Measurements from ENCODE around the gene SIPA1. TPM values are rescaled to one million over a fixed set of nuclear protein-coding genes. Genes with fewer than 3 reads are reported as not detected.

The SIPA1 gene
- total RNA-seq, 3 donors from 2014 or later = 18.2 to 27.9 (median 25.5) TPM

DNA sequence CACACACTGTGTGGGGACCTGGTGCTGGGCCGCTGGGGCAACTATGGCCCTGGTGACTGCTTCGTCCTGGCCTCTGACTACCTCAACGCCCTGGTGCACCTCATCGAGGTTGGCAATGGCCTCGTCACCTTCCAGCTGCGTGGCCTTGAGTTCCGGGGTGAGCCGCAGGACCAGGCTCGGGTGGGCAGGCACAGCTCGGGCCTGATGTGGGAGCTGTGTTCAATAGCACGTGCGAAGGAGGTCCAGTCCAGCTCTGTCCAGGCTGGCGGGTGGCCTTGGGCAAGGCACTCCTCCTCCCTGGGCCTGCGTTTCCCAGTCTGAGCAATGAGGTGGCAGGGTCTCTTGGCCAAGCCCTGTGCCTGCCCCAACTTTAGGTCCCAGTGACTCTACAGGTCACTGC, 8.3 kb upstream of the SIPA1 start:
- no peak for DNase-seq (ENCODE audit: low spot score in 2 of 2)
- Histone ChIP-seq H3K36me3 (peaks cover 16% of the 10 kb centered on the region), H3K4me1 (no peaks in the 10 kb centered on the region), H3K27ac (no peak overlapping the region), H3K9me3 (no peaks in the 10 kb centered on the region), H3K27me3 (no peaks in the 10 kb centered on the region), H3K4me3 (no peak overlapping the region)
- TF ChIP-seq CTCF (IDR thresholded peaks at IDR 0.05) = no peak
- no peak for TF ChIP-seq POLR2AphosphoS5 (IDR thresholded peaks at IDR 0.05)
- TF ChIP-seq POLR2A (IDR thresholded peaks at IDR 0.05) = no peak
- intact Hi-C loops (cut with DNase I; ENCODE audit: low total_unique reads) = no loop called here

GRCh38 chr11:65630215-65630614, 7.7 kb upstream of the SIPA1 start:
- peaks cover 15% of the 10 kb centered on the region for H3K36me3 ChIP-seq

GRCh38 chr11:65633390-65634108, 4.4 kb upstream of the SIPA1 start:
- peaks cover 4 to 6% of the 10 kb centered on the region in 2 donors for H3K4me1 ChIP-seq
- no peaks in the 10 kb centered on the region for H3K9me3 ChIP-seq
- H3K4me3 ChIP-seq = no peak overlapping the region
- no peak overlapping the region for H3K27ac ChIP-seq
- no peak for DNase-seq (ENCODE audit: low spot score in 2 of 2)
- TF ChIP-seq POLR2A (IDR thresholded peaks at IDR 0.05) = no peak
- TF ChIP-seq POLR2AphosphoS5 (IDR thresholded peaks at IDR 0.05) = no peak
- H3K27me3 ChIP-seq = no peaks in the 10 kb centered on the region
- H3K36me3 ChIP-seq = peaks cover 14% of the 10 kb centered on the region
- intact Hi-C loops (cut with DNase I; ENCODE audit: low total_unique reads) = no loop called here

More at GRCh38 chr11:65630215-65630614, 7.7 kb upstream of the SIPA1 start:
- H3K4me1 ChIP-seq = no peaks in the 10 kb centered on the region
- no peak for TF ChIP-seq POLR2AphosphoS5 (IDR thresholded peaks at IDR 0.05)
- TF ChIP-seq POLR2A (IDR thresholded peaks at IDR 0.05) = no peak
- no peak for TF ChIP-seq CTCF (IDR thresholded peaks at IDR 0.05)
- H3K9me3 ChIP-seq = no peaks in the 10 kb centered on the region
- no peak overlapping the region for H3K27ac ChIP-seq
- no peaks in the 10 kb centered on the region for H3K27me3 ChIP-seq
- H3K4me3 ChIP-seq = no peak overlapping the region
- DNase-seq (ENCODE audit: low spot score in 2 of 2) = no peak
- intact Hi-C loops (cut with DNase I; ENCODE audit: low total_unique reads) = no loop called here

- Histone ChIP-seq H3K4me3 (no peak overlapping the region), H3K9me3 (no peaks in the 10 kb centered on the region), H3K4me1 (peaks cover 8 to 11% of the 10 kb centered on the region in 2 donors), H3K27ac (no peak overlapping the region), H3K36me3 (peaks cover 11% of the 10 kb centered on the region), H3K27me3 (no peaks in the 10 kb centered on the region)
- intact Hi-C loops (cut with DNase I; ENCODE audit: low total_unique reads) = no loop called here
- no peak for TF ChIP-seq CTCF (IDR thresholded peaks at IDR 0.05)
- TF ChIP-seq POLR2AphosphoS5 (IDR thresholded peaks at IDR 0.05) = no peak
- TF ChIP-seq POLR2A (IDR thresholded peaks at IDR 0.05) = no peak
- no peak for DNase-seq (ENCODE audit: low spot score in 2 of 2)
Observed at GRCh38 chr11:65634109-65634436, 3.8 kb upstream of the SIPA1 start.

GRCh38 chr11:65634440-65634839, 3.5 kb upstream of the SIPA1 start:
- Histone ChIP-seq H3K4me3 (no peak overlapping the region), H3K36me3 (peaks cover 7% of the 10 kb centered on the region), H3K27me3 (no peaks in the 10 kb centered on the region), H3K27ac (no peak overlapping the region), H3K9me3 (no peaks in the 10 kb centered on the region), H3K4me1 (peaks cover 8 to 12% of the 10 kb centered on the region in 2 donors)
- intact Hi-C loops (cut with DNase I; ENCODE audit: low total_unique reads) = no loop called here
- no peak for DNase-seq (ENCODE audit: low spot score in 2 of 2)
- no peak for TF ChIP-seq POLR2A (IDR thresholded peaks at IDR 0.05)
- TF ChIP-seq POLR2AphosphoS5 (IDR thresholded peaks at IDR 0.05) = no peak
- no peak for TF ChIP-seq CTCF (IDR thresholded peaks at IDR 0.05)
